Gastroesophageal sphincter (tissue), 4 donors: ENCODE measurements around the gene CUX1. TPM values are rescaled to one million over a fixed set of nuclear protein-coding genes. Genes with fewer than 3 reads are reported as not detected.

ENCODE experiments used
- ATAC-seq: fragments of 150-250 bp; one replicate; pipeline ENCODE4 v1.9.1; 2016; ENCODE audit warnings: mild to moderate bottlenecking, moderate library complexity
- H3K27ac ChIP-seq, 4 donors: fragments of 200-600 bp; sonication (generic) in 3 of 4; 1 replicate in 3 of 4; 2 replicates in 1 of 4; pipeline ENCODE4 v1.5.1; 2016 to 2019
- H3K27me3 ChIP-seq: fragments of 200-600 bp; sonication (generic); one replicate; pipeline ENCODE4 v1.5.1; 2019
- H3K36me3 ChIP-seq, 2 donors: fragments of 200-600 bp; sonication (generic); one replicate each; pipeline ENCODE4 v1.5.1; 2019; ENCODE audit warnings: control low read depth in 1 of 2
- H3K4me1 ChIP-seq, 3 donors: fragments of 200-600 bp; sonication (generic); 1 replicate in 2 of 3; 2 replicates in 1 of 3; pipeline ENCODE4 v1.5.1; 2016 to 2019; ENCODE audit warnings: control low read depth in 2 of 3
- H3K4me3 ChIP-seq, 2 donors: fragments of 200-600 bp; sonication (generic); one replicate each; pipeline ENCODE4 v1.5.1; 2019; ENCODE audit warnings: mild to moderate bottlenecking in 1 of 2, moderate library complexity in 1 of 2
- H3K9me3 ChIP-seq, 3 donors: fragments of 200-600 bp; sonication (generic); one replicate each; pipeline ENCODE4 v1.5.1; 2017 to 2019; ENCODE audit warnings: control low read depth in 2 of 3
- CTCF ChIP-seq, 4 experiments: fragments of 200-600 bp in 2 of 4; fragments of 450-650 bp in 2 of 4; sonication (generic) in 1 of 4; IDR thresholded peaks; one replicate each; pipeline ENCODE4 v1.5.1; 2017 to 2019; ENCODE audit warnings: antibody characterized with exemption in 4 of 4, mild to moderate bottlenecking in 2 of 4, moderate library complexity in 2 of 4
- EP300 ChIP-seq: sonication (generic); formaldehyde crosslinking; IDR thresholded peaks from one replicate; pipeline ENCODE4 v1.6.1; 2017; ENCODE audit warnings: antibody characterized with exemption, mild to moderate bottlenecking
- POLR2A ChIP-seq, 2 donors: fragments of 450-650 bp; IDR thresholded peaks; one replicate each; pipeline ENCODE4 v1.6.1; 2017; ENCODE audit warnings: antibody characterized with exemption in 2 of 2, mild to moderate bottlenecking in 2 of 2, moderate library complexity in 1 of 2
- POLR2AphosphoS5 ChIP-seq: sonication (generic); formaldehyde crosslinking; IDR thresholded peaks from one replicate; pipeline ENCODE4 v1.6.1; 2017; ENCODE audit warnings: antibody characterized with exemption
- WGBS, 2 donors: methylation state at CpG; one replicate each; pipeline ENCODE4 v1.1.5; 2018; ENCODE audit warnings: low coverage in 1 of 2; 5-methylcytosine and 5-hydroxymethylcytosine counted together
- total RNA-seq, 4 donors: library from RNA; depleted of rRNA; stranded (reverse); fragments of >200 nt; gene quantifications; one replicate each; pipeline ENCODE4 v1.1.0, GENCODE V29; 2016

CUX1 gene
- total RNA-seq, 4 donors from 2014 or later, result 84.4 to 134 (median 110) TPM

GRCh38 chr7:101996876-101997275 lies 179.4 kb downstream of the CUX1 start:
- Histone ChIP-seq H3K9me3 (no peaks in the 10 kb centered on the region), H3K4me3 (no peak overlapping the region), H3K27me3 (no peaks in the 10 kb centered on the region), H3K4me1 (peaks cover 0 to 9% (median 0%) of the 10 kb centered on the region in 3 donors), H3K27ac (no peak overlapping the region), H3K36me3 (no peaks in the 10 kb centered on the region)
- no peak for TF ChIP-seq POLR2A (IDR thresholded peaks at IDR 0.05)
- ATAC-seq, result no peak
- WGBS, 2 donors, result 96 to 98% methylated on average over 8 to 12 of the region's 16 CpGs

- Histone ChIP-seq H3K4me3 (no peak overlapping the region), H3K9me3 (no peaks in the 10 kb centered on the region), H3K4me1 (peaks cover 0 to 9% (median 0%) of the 10 kb centered on the region in 3 donors), H3K27me3 (no peaks in the 10 kb centered on the region), H3K36me3 (no peaks in the 10 kb centered on the region), H3K27ac (no peak overlapping the region)
- 67 to 71% methylated on average over 6 to 12 of the region's 24 CpGs for WGBS, 2 donors
- ATAC-seq, result no peak
- TF ChIP-seq EP300 (no peak), CTCF (IDR thresholded peaks at IDR 0.05) (no peak), POLR2AphosphoS5 (no peak), POLR2A (IDR thresholded peaks at IDR 0.05) (no peak)
Observed at GRCh38 chr7:101998029-101998905, 180.8 kb downstream of the CUX1 start.

GRCh38 chr7:101998906-101999240 lies 181.4 kb downstream of the CUX1 start:
- no peaks in the 10 kb centered on the region for H3K9me3 ChIP-seq
- H3K36me3 ChIP-seq, result no peaks in the 10 kb centered on the region
- H3K4me3 ChIP-seq, result no peak overlapping the region
- no peaks in the 10 kb centered on the region for H3K27me3 ChIP-seq
- 43 to 48% methylated on average over 2 to 5 of the region's 6 CpGs for WGBS, 2 donors
- H3K4me1 ChIP-seq, result peaks cover 0 to 9% (median 0%) of the 10 kb centered on the region in 3 donors
- ATAC-seq, result no peak
- H3K27ac ChIP-seq, result no peak overlapping the region
- TF ChIP-seq CTCF (IDR thresholded peaks at IDR 0.05) (no peak), POLR2AphosphoS5 (no peak), EP300 (no peak), POLR2A (IDR thresholded peaks at IDR 0.05) (no peak)

GRCh38 chr7:101999393-101999792 lies 182.0 kb downstream of the CUX1 start:
- Histone ChIP-seq H3K27ac (no peak overlapping the region), H3K4me1 (peaks cover 0 to 9% (median 0%) of the 10 kb centered on the region in 3 donors), H3K9me3 (no peaks in the 10 kb centered on the region), H3K4me3 (no peak overlapping the region), H3K27me3 (no peaks in the 10 kb centered on the region), H3K36me3 (no peaks in the 10 kb centered on the region)
- ATAC-seq, result no peak
- TF ChIP-seq POLR2AphosphoS5 (no peak), EP300 (no peak), CTCF (IDR thresholded peaks at IDR 0.05) (no peak), POLR2A (IDR thresholded peaks at IDR 0.05) (no peak)
- 87% methylated on average over 6 of the region's 9 CpGs; no CpG with 5 or more reads in 1 of the 2 donors for WGBS, 2 donors

GRCh38 chr7:102000123-102000522 lies 182.7 kb downstream of the CUX1 start:
- no peak for ATAC-seq
- H3K36me3 ChIP-seq, result no peaks in the 10 kb centered on the region
- no peaks in the 10 kb centered on the region for H3K9me3 ChIP-seq
- TF ChIP-seq EP300 (no peak), POLR2A (IDR thresholded peaks at IDR 0.05) (no peak), CTCF (IDR thresholded peaks at IDR 0.05) (no peak), POLR2AphosphoS5 (no peak)
- no peaks in the 10 kb centered on the region for H3K27me3 ChIP-seq
- H3K27ac ChIP-seq, result no peak overlapping the region
- no peak overlapping the region for H3K4me3 ChIP-seq
- H3K4me1 ChIP-seq, result peaks cover 0 to 9% (median 0%) of the 10 kb centered on the region in 3 donors
- WGBS, 2 donors, result 68 to 82% methylated on average over 9 of the region's 9 CpGs
